ENCODE data around the gene AMOTL1. TPM values are rescaled to one million over a fixed set of nuclear protein-coding genes. Genes with fewer than 3 reads are reported as not detected.

The AMOTL1 gene
- total RNA-seq, 1 experiment from 2014 or later: 76.6 TPM

GRCh38 chr11:94722735-94723134, 45.4 kb upstream of the AMOTL1 start:
- Mint-ChIP-seq H3K9me3 (ENCODE audit: unreplicated experiment) (no peaks in the 10 kb centered on the region), H3K4me3 (ENCODE audit: unreplicated experiment) (no peak overlapping the region)
- intact Hi-C loops (cut with micrococcal nuclease): no loop called here

DNA sequence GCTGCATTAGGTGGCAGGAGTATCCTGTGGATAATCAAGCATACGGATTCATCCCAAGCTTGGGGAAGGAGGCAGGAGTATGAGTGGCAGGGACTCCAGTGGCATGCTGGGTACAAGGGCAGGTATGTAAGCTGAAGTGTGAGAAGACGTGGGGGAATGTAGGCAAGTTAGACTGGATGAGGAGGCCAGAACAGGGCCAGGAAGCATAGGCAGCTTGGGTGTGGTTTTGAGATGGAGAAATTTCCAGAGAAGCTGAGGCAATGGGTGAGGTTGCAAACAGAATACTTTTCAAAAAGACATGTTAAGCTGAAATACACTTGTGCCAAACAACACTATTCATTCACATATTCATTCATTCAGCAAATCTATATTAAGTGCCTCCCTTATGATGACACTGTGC, 43.1 kb upstream of the AMOTL1 start:
- BruUV-seq (replicated peaks): no TSS peak
- intact Hi-C loops (cut with micrococcal nuclease): no loop called here
- TF ChIP-seq, protein P1, sequence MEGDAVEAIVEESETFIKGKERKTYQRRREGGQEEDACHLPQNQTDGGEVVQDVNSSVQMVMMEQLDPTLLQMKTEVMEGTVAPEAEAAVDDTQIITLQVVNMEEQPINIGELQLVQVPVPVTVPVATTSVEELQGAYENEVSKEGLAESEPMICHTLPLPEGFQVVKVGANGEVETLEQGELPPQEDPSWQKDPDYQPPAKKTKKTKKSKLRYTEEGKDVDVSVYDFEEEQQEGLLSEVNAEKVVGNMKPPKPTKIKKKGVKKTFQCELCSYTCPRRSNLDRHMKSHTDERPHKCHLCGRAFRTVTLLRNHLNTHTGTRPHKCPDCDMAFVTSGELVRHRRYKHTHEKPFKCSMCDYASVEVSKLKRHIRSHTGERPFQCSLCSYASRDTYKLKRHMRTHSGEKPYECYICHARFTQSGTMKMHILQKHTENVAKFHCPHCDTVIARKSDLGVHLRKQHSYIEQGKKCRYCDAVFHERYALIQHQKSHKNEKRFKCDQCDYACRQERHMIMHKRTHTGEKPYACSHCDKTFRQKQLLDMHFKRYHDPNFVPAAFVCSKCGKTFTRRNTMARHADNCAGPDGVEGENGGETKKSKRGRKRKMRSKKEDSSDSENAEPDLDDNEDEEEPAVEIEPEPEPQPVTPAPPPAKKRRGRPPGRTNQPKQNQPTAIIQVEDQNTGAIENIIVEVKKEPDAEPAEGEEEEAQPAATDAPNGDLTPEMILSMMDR (IDR thresholded peaks at IDR 0.05; ENCODE audit: unreplicated experiment): no peak
- Mint-ChIP-seq H3K4me3 (ENCODE audit: unreplicated experiment) (no peak overlapping the region), H3K27ac (ENCODE audit: low read depth, unreplicated experiment) (peak overlapping the region; percentile 10), H3K4me1 (ENCODE audit: insufficient read depth, unreplicated experiment) (peaks cover 29% of the 10 kb centered on the region), H3K9me3 (ENCODE audit: unreplicated experiment) (no peaks in the 10 kb centered on the region), H3K27me3 (ENCODE audit: insufficient read depth, unreplicated experiment) (no peaks in the 10 kb centered on the region), H3K36me3 (ENCODE audit: insufficient read depth, unreplicated experiment) (peaks cover 27% of the 10 kb centered on the region)
- DNase-seq (ENCODE audit: unreplicated experiment): no peak
- ChIA-PET POLR2A (interaction anchor here (1.4 to 4.1 kb wide), 2 partner anchors 10 to 19 kb away, joined by 3 to 26 read pairs; no protein-coding TSS in a partner anchor), CTCF (interaction anchor here (1.0 to 2.5 kb wide), 3 partner anchors 16 to 102 kb away, joined by 3 to 8 read pairs (median 5); no protein-coding TSS in a partner anchor)

More at GRCh38 chr11:94722735-94723134, 45.4 kb upstream of the AMOTL1 start:
- peaks cover 18% of the 10 kb centered on the region for H3K36me3 Mint-ChIP-seq (ENCODE audit: insufficient read depth, unreplicated experiment)
- H3K27ac Mint-ChIP-seq (ENCODE audit: low read depth, unreplicated experiment): peak overlapping the region; percentile 5
- no TSS peak for BruUV-seq (replicated peaks)
- CTCF ChIA-PET: interaction anchor here (0.6 to 1.2 kb wide), 2 partner anchors 10 to 928 kb away, joined by 3 to 4 read pairs; no protein-coding TSS in a partner anchor
- H3K27me3 Mint-ChIP-seq (ENCODE audit: insufficient read depth, unreplicated experiment): no peaks in the 10 kb centered on the region
- POLR2A ChIA-PET: interaction anchor here (0.6 to 4.1 kb wide), 9 partner anchors 10 to 1509 kb away, joined by 3 to 26 read pairs (median 3); no protein-coding TSS in a partner anchor
- no peak for DNase-seq (ENCODE audit: unreplicated experiment)
- H3K4me1 Mint-ChIP-seq (ENCODE audit: insufficient read depth, unreplicated experiment): peaks cover 26% of the 10 kb centered on the region
- TF ChIP-seq, protein P1 (IDR thresholded peaks at IDR 0.05; ENCODE audit: unreplicated experiment): no peak

- no TSS peak for BruUV-seq (replicated peaks)
- peaks cover 44% of the 10 kb centered on the region for H3K4me1 Mint-ChIP-seq (ENCODE audit: insufficient read depth, unreplicated experiment)
- H3K9me3 Mint-ChIP-seq (ENCODE audit: unreplicated experiment): no peaks in the 10 kb centered on the region
- POLR2A ChIA-PET: no interaction called here
- intact Hi-C loops (cut with micrococcal nuclease): loop anchor here (2.0 kb wide), 1 partner anchor 21 kb away; no protein-coding TSS in a partner anchor
- peaks cover 21% of the 10 kb centered on the region for H3K36me3 Mint-ChIP-seq (ENCODE audit: insufficient read depth, unreplicated experiment)
- no peaks in the 10 kb centered on the region for H3K27me3 Mint-ChIP-seq (ENCODE audit: insufficient read depth, unreplicated experiment)
- CTCF ChIA-PET: interaction anchor here (1.0 to 1.9 kb wide), 2 partner anchors 15 to 21 kb away, joined by 3 to 10 read pairs; no protein-coding TSS in a partner anchor
- no peak overlapping the region for H3K27ac Mint-ChIP-seq (ENCODE audit: low read depth, unreplicated experiment)
- DNase-seq (ENCODE audit: unreplicated experiment): no peak
- no peak overlapping the region for H3K4me3 Mint-ChIP-seq (ENCODE audit: unreplicated experiment)
- TF ChIP-seq, protein P1 (IDR thresholded peaks at IDR 0.05; ENCODE audit: unreplicated experiment): no peak
These were observed 40.3 kb upstream of the AMOTL1 start for GRCh38 chr11:94727819-94728218.

GRCh38 chr11:94728541-94728940, 39.6 kb upstream of the AMOTL1 start:
- ChIA-PET CTCF (interaction anchor here (1.0 to 1.9 kb wide), 4 partner anchors 14 to 105 kb away, joined by 3 to 10 read pairs (median 6); no protein-coding TSS in a partner anchor), POLR2A (interaction anchor here (0.6 to 0.9 kb wide), 3 partner anchors 43 to 214 kb away, joined by 3 to 4 read pairs (median 3); no protein-coding TSS in a partner anchor)
- no TSS peak for BruUV-seq (replicated peaks)
- intact Hi-C loops (cut with micrococcal nuclease): no loop called here
- H3K9me3 Mint-ChIP-seq (ENCODE audit: unreplicated experiment): no peaks in the 10 kb centered on the region
- no peak overlapping the region for H3K4me3 Mint-ChIP-seq (ENCODE audit: unreplicated experiment)
- peaks cover 17% of the 10 kb centered on the region for H3K36me3 Mint-ChIP-seq (ENCODE audit: insufficient read depth, unreplicated experiment)
- H3K4me1 Mint-ChIP-seq (ENCODE audit: insufficient read depth, unreplicated experiment): peaks cover 46% of the 10 kb centered on the region
- no peak overlapping the region for H3K27ac Mint-ChIP-seq (ENCODE audit: low read depth, unreplicated experiment)
- DNase-seq (ENCODE audit: unreplicated experiment): peak; percentile 43
- TF ChIP-seq, protein P1 (IDR thresholded peaks at IDR 0.05; ENCODE audit: unreplicated experiment): no peak
- H3K27me3 Mint-ChIP-seq (ENCODE audit: insufficient read depth, unreplicated experiment): no peaks in the 10 kb centered on the region

All from MCF 10A (cell line).